ENCODE results near the gene SRSF9. TPM values are rescaled to one million over a fixed set of nuclear protein-coding genes. Genes with fewer than 3 reads are reported as not detected.

SRSF9 gene
- total RNA-seq: 98.9 and 124 TPM in 2 replicates

GRCh38 chr12:120469450-120470149 lies at the start of gene SRSF9:
Gene SRSF9 (minus strand): TSS chr12:120469748. CDS start chr12:120469609, 139 bp downstream.

DNA sequence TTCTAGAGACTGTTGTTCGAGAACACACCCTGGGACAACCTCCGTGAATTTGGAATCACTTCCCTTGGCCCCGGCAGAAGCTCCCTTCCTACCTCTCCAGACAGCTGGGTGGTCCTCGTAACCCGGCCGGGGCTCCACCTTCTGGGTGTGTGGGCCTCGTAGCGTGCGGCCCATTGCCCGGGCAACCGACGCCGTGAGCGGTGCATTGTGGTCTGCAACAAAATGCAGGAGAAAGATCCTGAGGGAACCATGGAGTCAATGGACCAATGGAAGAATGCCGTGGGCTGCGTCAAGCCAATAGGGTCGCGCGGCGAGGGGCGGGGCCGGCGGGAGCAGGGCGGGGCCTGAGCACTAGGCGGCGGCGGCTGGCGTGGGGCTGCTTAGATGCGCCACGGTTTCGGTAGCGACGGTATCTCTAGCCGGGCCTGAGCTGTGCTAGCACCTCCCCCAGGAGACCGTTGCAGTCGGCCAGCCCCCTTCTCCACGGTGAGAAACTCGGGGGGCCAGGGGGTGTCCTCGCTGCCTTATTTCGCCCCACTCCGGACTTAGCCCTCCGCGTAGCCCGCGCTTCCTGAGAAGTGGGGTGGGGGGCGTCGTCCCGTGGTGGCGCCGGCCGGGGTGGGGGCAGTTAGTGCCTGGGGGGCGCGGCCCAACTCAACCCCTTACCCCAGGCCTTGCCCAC lies 26.3 kb upstream of the SRSF9 start, which contains the start of gene DYNLL1:
DYNLL1 (plus strand) TSS at position 383 of the 682 bp plus-strand sequence. CDS start 309 bp downstream, outside the sequence.

DNA sequence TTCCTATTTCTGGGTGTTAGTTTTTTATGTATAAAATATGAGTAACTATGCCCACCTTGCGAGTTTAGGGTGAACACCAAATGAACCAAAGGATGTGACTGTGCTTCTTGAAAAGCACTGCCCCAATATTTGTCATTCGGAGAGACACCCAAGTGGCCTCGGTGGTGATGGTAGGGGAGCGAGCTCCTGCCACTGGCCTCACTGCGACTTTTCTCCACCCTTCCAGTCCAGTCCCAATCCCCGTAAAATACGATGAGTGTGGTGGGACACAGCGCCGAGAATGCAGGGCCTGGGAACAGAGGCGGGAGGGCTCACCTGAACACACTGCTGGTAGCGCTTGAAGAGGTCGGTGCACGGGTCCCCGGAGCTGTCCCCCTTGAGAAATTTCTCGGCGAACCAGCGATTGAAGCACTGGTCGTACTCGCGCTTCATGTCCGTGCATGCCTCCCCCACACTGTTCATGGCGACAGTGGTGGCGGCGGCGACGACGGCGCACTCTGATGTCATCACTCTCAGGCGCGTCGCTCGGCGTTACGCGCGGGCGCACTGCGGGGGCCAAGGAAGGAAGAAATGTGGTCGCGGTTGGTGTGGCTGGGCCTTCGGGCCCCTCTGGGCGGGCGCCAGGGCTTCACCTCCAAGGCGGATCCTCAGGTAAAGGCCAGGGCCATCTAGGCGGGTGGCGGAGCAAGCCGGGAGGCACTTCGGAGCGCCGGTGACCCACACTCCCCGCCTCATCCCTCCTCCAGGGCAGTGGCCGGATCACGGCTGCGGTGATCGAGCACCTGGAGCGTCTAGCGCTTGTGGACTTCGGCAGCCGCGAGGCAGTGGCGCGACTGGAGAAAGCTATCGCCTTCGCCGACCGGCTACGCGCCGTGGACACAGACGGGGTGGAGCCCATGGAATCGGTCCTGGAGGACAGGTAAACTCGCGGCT lies 23.4 kb downstream of the SRSF9 start, which contains the start of the genes GATC and TRIAP1:
GATC (plus strand) TSS at position 534 of the 933 bp plus-strand sequence; CDS start at position 571, 37 bp downstream.
TRIAP1 (minus strand) TSS at position 474 of the 933 bp plus-strand sequence; CDS start at position 462, 12 bp downstream.

GRCh38 chr12:120437735-120438494 lies 31.6 kb downstream of the SRSF9 start, which contains the start of gene COX6A1:
Gene COX6A1 (plus strand): TSS chr12:120438113. CDS start chr12:120438127, 14 bp downstream.

Other genes starting within 250 kb of the SRSF9 start
- gene PXN, start 204.0 kb downstream of the SRSF9 start, total RNA-seq: 188 and 191 TPM in 2 replicates
- under 0.01 TPM in 2 replicates for gene RNU4-2, start 177.8 kb downstream of the SRSF9 start, total RNA-seq
- under 0.01 TPM in 2 replicates for gene RNU4-1, start 176.5 kb downstream of the SRSF9 start, total RNA-seq
- gene SIRT4, start 167.4 kb downstream of the SRSF9 start, total RNA-seq: 0.49 and 0.62 TPM in 2 replicates
- gene PLA2G1B, start 142.0 kb downstream of the SRSF9 start, total RNA-seq: not detected in 2 replicates
- gene MSI1, start 100.6 kb downstream of the SRSF9 start, total RNA-seq: not detected in 2 replicates
- 742 and 768 TPM in 2 replicates for gene COX6A1, start 31.6 kb downstream of the SRSF9 start, total RNA-seq
- 28.4 and 45.9 TPM in 2 replicates for gene TRIAP1, start 23.4 kb downstream of the SRSF9 start, total RNA-seq
- gene GATC, start 23.3 kb downstream of the SRSF9 start, total RNA-seq: 13.2 and 15.9 TPM in 2 replicates
- gene DYNLL1, start 26.4 kb upstream of the SRSF9 start, total RNA-seq: 274 and 414 TPM in 2 replicates
- gene COQ5, start 59.4 kb upstream of the SRSF9 start, total RNA-seq: 28.4 and 31.8 TPM in 2 replicates
- 79.1 and 79.4 TPM in 2 replicates for gene RNF10, start 64.6 kb upstream of the SRSF9 start, total RNA-seq
- gene POP5, start 111.7 kb upstream of the SRSF9 start, total RNA-seq: 44.7 and 68.0 TPM in 2 replicates
- gene CABP1, start 170.9 kb upstream of the SRSF9 start, total RNA-seq: 0.30 TPM in 1 of 2 replicates, not detected in the other
- 66.6 and 67.6 TPM in 2 replicates for gene MLEC, start 217.4 kb upstream of the SRSF9 start, total RNA-seq
- gene UNC119B, start 240.7 kb upstream of the SRSF9 start, total RNA-seq: 15.9 and 24.4 TPM in 2 replicates

Measured in hair follicular keratinocyte (primary cell).